Right lobe of liver (tissue), 4 donors: ENCODE results near the gene RAB8A.

Experiments used
- CTCF ChIP-seq, 4 donors: fragments of 200-600 bp in 3 of 4; fragments of 450-650 bp in 1 of 4; IDR thresholded peaks; one replicate each; pipeline versions ENCODE4 v1.5.1 to v1.8.0; 2016 to 2022; ENCODE audit warnings: antibody characterized with exemption in 4 of 4, mild to moderate bottlenecking in 2 of 4
- POLR2A ChIP-seq: fragments of 450-650 bp; IDR thresholded peaks from one replicate; pipeline ENCODE4 v1.6.1; 2017; ENCODE audit warnings: antibody characterized with exemption, mild to moderate bottlenecking
- donor health status: DM: no; HTN: no; CAD: no.
- donor health status: DM: no; HTN: no; CAD: no.
- donor health status: DM: no; HTN: yes; CAD: no.

- TF ChIP-seq CTCF (IDR thresholded peaks at IDR 0.05) (peak; percentile 80 to 90 (median 83)), POLR2A (no peak)
Observed at GRCh38 chr19:16062789-16063188, 48.9 kb upstream of the RAB8A start.
